BJ (cell line): ENCODE measurements around the gene IL11. TPM values are rescaled to one million over a fixed set of nuclear protein-coding genes. Genes with fewer than 3 reads are reported as not detected.

Experiments used
- CTCF ChIA-PET: fragments of 350-600 bp; formaldehyde crosslinking; extraction: SDS; loops from one replicate; lab custom pipeline; 2021; ENCODE audit warnings: antibody characterized with exemption, inconsistent platforms; lab: Yijun Ruan, JAX
- POLR2A ChIA-PET: fragments of 300-600 bp; sonication (Branson Sonifier 250); formaldehyde crosslinking; extraction: SDS; loops from one replicate; lab custom pipeline; 2021; ENCODE audit warnings: antibody characterized with exemption; lab: Charles Lee
- DNase-seq: peaks from one replicate; pipeline ENCODE4 v3.0.0-alpha.2; 2011; ENCODE audit warnings: low read depth
- H3K27me3 ChIP-seq: 2 replicates; pipeline ENCODE4 v1.6.0; 2011; ENCODE audit warnings: low read length; ENCODE audit not compliant: control insufficient read depth, insufficient read depth
- H3K36me3 ChIP-seq: 2 replicates; pipeline ENCODE4 v1.5.1; 2011; ENCODE audit warnings: low read length; ENCODE audit not compliant: control insufficient read depth, insufficient read depth
- H3K4me3 ChIP-seq: 2 replicates; pipeline ENCODE4 v1.5.1; 2011; ENCODE audit warnings: low read depth, mild to moderate bottlenecking, control low read depth, low read length
- polyA plus RNA-seq: library from polyadenylated mRNA; depleted of rRNA; stranded (reverse); fragments of >200 nt; gene quantifications from 2 replicates; pipeline ENCODE4 v1.2.3, GENCODE V29; 2011
- TF ChIP-seq, protein P1 (sequence below): IDR thresholded peaks from 2 replicates; pipeline ENCODE4 v1.5.1; 2011; ENCODE audit warnings: low read depth, mild to moderate bottlenecking, control low read depth, inconsistent platforms, low read length, moderate library complexity; ENCODE audit not compliant: insufficient read depth

The IL11 gene
- polyA plus RNA-seq, 1 experiment = 16.4 TPM

DNA sequence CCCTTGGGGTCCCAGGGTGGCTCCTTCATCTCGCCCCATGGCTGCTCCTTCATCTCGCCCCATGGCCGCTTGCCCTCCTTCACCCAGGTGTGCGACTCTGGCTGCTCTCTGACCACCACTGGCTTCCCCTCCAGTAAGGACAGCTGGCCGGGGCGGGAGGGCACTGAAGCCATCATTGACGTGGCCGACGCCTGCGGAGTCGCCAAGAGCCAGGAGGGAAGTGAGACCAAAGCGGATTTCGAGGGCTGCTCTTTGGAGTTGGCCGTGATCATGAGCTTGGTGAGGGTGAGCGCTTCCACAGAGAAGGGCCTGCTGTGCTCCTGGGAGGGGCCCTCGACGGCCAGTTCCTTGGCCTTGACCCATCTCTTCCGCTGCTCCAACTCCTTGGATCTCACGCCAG is 11.8 kb downstream of the IL11 start:
- TF ChIP-seq, protein P1, sequence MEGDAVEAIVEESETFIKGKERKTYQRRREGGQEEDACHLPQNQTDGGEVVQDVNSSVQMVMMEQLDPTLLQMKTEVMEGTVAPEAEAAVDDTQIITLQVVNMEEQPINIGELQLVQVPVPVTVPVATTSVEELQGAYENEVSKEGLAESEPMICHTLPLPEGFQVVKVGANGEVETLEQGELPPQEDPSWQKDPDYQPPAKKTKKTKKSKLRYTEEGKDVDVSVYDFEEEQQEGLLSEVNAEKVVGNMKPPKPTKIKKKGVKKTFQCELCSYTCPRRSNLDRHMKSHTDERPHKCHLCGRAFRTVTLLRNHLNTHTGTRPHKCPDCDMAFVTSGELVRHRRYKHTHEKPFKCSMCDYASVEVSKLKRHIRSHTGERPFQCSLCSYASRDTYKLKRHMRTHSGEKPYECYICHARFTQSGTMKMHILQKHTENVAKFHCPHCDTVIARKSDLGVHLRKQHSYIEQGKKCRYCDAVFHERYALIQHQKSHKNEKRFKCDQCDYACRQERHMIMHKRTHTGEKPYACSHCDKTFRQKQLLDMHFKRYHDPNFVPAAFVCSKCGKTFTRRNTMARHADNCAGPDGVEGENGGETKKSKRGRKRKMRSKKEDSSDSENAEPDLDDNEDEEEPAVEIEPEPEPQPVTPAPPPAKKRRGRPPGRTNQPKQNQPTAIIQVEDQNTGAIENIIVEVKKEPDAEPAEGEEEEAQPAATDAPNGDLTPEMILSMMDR = no peak
- no peak overlapping the region for H3K4me3 ChIP-seq
- ChIA-PET CTCF (no interaction called here), POLR2A (no interaction called here)
- H3K36me3 ChIP-seq = no peaks in the 10 kb centered on the region
- no peak for DNase-seq
- peaks cover 16% of the 10 kb centered on the region for H3K27me3 ChIP-seq

DNA sequence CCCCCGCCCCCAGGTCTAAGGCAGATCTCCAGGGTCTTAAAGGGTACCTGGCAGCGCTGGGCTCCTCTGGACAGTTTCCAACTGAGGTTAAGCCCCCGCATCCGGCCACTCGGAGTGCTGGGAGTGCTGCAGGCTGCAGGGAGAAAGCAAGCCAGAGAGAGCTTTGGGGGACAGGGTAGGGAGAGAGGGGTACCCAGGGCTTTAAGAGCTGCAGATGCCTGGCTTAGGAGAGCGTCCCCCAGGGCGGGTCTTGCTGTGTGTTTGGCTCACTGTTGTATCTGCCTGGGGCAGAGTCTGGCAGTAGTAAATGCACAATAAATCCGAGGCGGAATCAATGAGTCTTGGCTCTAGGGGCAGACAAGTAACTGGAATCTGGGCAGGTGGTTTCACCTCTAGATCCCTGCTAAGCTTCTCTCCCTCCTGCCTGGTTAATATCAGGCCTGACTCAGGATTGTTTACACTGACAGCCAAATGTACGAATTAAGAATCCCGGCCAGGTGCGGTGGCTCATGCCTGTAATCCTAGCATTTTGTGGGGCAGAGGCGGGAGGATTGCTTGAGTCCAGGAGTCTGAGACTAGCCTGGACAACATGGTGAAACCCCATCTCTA is 14.9 kb downstream of the IL11 start:
- Histone ChIP-seq H3K36me3 (no peaks in the 10 kb centered on the region), H3K27me3 (peaks cover 26% of the 10 kb centered on the region), H3K4me3 (no peak overlapping the region)
- ChIA-PET CTCF (interaction anchor here (0.8 to 1.0 kb wide), 2 partner anchors 12 to 13 kb away, joined by 3 read pairs; no protein-coding TSS in a partner anchor), POLR2A (no interaction called here)
- TF ChIP-seq, protein P1 = no peak
- DNase-seq = no peak

DNA sequence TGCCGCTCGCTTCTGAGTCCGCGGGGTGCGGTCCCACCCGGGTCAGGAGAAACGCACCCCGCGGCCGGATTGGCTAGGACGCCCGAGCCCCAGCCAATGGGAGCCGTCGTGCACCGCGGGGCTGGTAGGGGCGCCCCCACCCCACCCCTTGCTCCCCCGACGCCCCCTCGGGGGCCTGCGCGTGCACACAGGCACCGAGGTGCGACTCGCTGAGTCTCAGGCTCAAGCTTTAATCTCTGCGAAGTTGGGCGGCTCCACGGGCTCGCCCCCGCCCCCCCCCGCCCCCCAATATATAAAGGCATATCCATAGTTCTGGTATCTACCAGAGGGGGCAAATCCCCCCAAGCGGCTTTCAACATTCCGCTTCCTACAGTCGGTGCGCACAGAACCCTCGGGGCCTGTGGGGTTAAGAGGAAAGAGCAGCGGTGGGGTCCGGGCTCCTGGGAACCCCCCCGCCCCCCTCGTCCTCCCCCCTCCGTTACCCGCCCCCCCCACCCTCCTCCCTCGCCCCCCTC is 15.5 kb downstream of the IL11 start, which contains the start of gene COX6B2:
Gene COX6B2, minus strand, starts transcription at position 22 of the 515 bp plus-strand sequence. CDS start 198 bp downstream, outside the sequence.
- no peaks in the 10 kb centered on the region for H3K36me3 ChIP-seq
- ChIA-PET POLR2A (no interaction called here), CTCF (interaction anchor here (0.8 to 1.0 kb wide), 2 partner anchors 11 to 14 kb away, joined by 3 read pairs; no protein-coding TSS in a partner anchor)
- no peak for DNase-seq
- peak within 1 kb of the TSS; percentile 54 for H3K4me3 ChIP-seq
- TF ChIP-seq, protein P1 = no peak
- peaks cover 26% of the 10 kb centered on the region for H3K27me3 ChIP-seq

DNA sequence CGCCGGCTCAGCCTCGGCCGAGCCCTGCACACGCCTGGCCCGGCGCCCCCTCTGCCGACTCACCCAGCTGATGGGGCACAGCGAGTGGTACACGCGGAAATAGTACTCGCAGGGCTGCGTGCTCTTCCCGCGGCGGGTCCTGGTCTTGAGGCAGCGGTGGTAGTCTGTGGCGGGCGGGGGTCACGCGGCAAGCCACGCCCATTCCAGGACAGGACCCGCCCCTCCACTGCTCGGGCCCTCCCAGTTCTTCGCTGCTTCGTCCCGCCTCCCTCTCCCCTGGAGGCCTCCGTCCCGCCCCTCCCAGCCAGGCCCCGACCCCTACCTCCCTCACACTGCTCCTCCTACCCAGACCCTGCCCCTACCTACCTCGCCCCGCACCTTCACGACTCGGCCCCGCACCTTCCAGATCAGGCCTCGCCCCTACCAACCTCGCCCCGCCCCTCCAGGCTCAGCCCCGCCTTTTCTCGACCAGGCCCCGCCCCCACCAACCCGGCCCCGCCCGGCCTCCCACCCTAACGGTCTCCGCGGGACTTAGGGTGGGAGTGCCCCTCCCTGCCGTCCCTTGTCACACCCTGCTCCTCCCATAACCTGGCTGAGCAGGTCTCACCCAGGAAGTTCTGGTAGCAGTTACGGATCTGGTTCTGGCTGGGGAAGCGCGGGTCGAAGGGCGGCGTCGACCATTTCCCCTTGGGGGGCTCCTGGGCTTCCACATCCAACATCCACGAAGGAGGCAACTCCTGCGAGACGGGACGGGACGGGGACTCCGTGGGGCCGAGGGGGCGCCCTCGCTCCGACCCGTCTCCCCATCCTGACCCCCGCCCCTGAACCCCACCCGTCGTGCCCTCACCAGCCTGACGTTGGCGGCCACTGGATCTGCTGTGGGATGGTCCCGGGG is 16.2 kb downstream of the IL11 start:
- TF ChIP-seq, protein P1 = no peak
- POLR2A ChIA-PET = no interaction called here

DNA sequence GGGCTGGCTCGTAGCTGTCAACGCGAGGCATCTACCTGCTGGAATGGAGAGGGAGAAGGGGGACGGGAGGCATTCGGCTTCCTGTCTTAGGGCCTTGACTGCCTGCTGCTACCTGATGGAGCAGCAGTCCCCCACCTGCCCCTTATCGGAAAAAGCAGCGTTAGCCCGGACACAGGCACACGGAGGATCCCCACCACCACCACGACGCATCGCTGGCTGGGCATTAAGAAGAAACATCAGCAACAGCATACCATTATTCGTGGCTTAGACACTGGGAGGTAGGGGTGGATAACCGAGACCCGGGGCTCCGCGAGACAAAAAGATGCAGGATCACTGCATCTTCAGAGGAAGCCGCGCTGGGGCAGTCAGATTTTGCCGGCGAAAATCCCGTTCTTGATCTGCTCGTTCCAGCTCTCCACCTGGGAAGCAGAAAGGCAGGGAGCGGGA is 16.9 kb downstream of the IL11 start:
- no peak for DNase-seq
- POLR2A ChIA-PET = no interaction called here
- H3K4me3 ChIP-seq = peak overlapping the region; percentile 54
- CTCF ChIA-PET = no interaction called here
- H3K27me3 ChIP-seq = peaks cover 26% of the 10 kb centered on the region
- no peaks in the 10 kb centered on the region for H3K36me3 ChIP-seq
- TF ChIP-seq, protein P1 = no peak

More for the DNA sequence above, 16.2 kb downstream of the IL11 start:
- H3K27me3 ChIP-seq = peaks cover 26% of the 10 kb centered on the region
- DNase-seq = no peak
- no peaks in the 10 kb centered on the region for H3K36me3 ChIP-seq
- CTCF ChIA-PET = interaction anchor here (1.0 kb wide), 1 partner anchor 14 kb away, joined by 3 read pairs; no protein-coding TSS in a partner anchor
- H3K4me3 ChIP-seq = peak overlapping the region; percentile 54
